ENCODE results near the gene WDR74. TPM values are rescaled to one million over a fixed set of nuclear protein-coding genes. Genes with fewer than 3 reads are reported as not detected.

The WDR74 gene
- total and polyA plus RNA-seq, 9 of the 15 experiments (the other 6 are each of a cell fraction or from before 2014, with no cell fraction given), result 32.7 to 210 (median 114) TPM

DNA sequence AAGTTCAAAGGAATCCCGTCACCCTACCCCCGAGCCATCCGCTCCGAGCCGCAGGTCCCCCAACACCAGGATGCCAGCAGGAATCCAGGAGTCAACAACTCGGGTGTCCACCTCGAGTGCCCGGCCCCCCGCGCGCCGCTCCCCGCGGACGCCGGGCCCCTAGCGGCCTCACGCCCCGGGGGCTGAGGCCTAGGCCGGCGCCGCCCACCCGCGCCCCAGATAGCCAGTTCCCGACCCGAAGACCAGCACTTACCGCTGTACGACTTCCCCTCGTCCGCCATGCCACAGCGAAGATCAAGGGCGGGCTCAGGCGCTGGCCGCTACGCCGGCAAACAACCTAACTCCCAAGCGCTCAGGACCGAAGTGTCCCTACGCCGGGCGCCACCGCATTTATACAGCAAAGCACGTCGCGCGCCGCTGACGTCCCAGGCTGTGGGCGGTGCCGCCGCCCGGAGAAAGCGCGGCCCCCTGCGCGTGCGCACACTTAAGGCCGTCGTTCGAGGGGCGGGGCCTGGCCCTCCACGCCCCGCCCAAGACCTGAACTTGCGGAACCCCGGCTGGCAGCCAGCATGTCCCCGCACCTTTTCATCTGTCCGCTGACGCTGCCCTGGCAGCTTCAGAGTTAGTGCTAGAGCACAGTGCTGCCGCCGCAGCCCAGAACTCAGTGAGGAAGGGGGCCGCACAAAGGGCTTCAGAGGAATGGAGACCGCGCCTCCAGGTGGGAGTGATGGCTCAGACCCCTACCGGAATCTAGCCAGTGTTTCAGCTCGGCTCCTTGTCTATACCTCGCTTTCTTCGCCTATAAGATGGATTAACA lies 34.1 kb downstream of the WDR74 start, which contains the start of gene NXF1 (continued):
- TF ChIP-seq NCOA2 (IDR thresholded peaks at IDR 0.05; ENCODE audit: partially characterized antibody in 2 of 2), result no peak
- no peak for TF ChIP-seq ZNF121 (CRISPR knock-in tag; conservative IDR thresholded peaks at IDR 0.05)
- no peak for TF ChIP-seq HNRNPH1 (optimal IDR thresholded peaks at IDR 0.05; ENCODE audit: low read depth, low read length)
- TF ChIP-seq MEIS2 (IDR thresholded peaks at IDR 0.05; ENCODE audit: partially characterized antibody), result peak; percentile 87
- TF ChIP-seq SMARCA5 (IDR thresholded peaks at IDR 0.05), result no peak
- TF ChIP-seq POLR2B (IDR thresholded peaks at IDR 0.05; ENCODE audit: low read depth, partially characterized antibody), result peak; percentile 99
- TF ChIP-seq RNF2 (IDR thresholded peaks at IDR 0.05), result peak; percentile 90
- TF ChIP-seq ADNP (tag; IDR thresholded peaks at IDR 0.05), result no peak
- 0 out of 2 replicates have a peak, but pooled peaks have one; percentile 96 for TF ChIP-seq RBM14 (IDR thresholded peaks at IDR 0.05; ENCODE audit: borderline replicate concordance, insufficient read depth, low read depth, low read length)
- TF ChIP-seq MAFK (IDR thresholded peaks at IDR 0.05; ENCODE audit: low read length), result no peak
- no peak for TF ChIP-seq U2AF2 (optimal IDR thresholded peaks at IDR 0.05; ENCODE audit: low read depth, low read length)
- 0 out of 2 replicates have a peak, but pooled peaks have one; percentile 16 for TF ChIP-seq FOSL1 (tag; conservative IDR thresholded peaks at IDR 0.05)
- 0 out of 2 replicates have a peak, but pooled peaks have one; percentile 32 for TF ChIP-seq ZFP1 (CRISPR knock-in tag; IDR thresholded peaks at IDR 0.05)
- TF ChIP-seq, protein P1, sequence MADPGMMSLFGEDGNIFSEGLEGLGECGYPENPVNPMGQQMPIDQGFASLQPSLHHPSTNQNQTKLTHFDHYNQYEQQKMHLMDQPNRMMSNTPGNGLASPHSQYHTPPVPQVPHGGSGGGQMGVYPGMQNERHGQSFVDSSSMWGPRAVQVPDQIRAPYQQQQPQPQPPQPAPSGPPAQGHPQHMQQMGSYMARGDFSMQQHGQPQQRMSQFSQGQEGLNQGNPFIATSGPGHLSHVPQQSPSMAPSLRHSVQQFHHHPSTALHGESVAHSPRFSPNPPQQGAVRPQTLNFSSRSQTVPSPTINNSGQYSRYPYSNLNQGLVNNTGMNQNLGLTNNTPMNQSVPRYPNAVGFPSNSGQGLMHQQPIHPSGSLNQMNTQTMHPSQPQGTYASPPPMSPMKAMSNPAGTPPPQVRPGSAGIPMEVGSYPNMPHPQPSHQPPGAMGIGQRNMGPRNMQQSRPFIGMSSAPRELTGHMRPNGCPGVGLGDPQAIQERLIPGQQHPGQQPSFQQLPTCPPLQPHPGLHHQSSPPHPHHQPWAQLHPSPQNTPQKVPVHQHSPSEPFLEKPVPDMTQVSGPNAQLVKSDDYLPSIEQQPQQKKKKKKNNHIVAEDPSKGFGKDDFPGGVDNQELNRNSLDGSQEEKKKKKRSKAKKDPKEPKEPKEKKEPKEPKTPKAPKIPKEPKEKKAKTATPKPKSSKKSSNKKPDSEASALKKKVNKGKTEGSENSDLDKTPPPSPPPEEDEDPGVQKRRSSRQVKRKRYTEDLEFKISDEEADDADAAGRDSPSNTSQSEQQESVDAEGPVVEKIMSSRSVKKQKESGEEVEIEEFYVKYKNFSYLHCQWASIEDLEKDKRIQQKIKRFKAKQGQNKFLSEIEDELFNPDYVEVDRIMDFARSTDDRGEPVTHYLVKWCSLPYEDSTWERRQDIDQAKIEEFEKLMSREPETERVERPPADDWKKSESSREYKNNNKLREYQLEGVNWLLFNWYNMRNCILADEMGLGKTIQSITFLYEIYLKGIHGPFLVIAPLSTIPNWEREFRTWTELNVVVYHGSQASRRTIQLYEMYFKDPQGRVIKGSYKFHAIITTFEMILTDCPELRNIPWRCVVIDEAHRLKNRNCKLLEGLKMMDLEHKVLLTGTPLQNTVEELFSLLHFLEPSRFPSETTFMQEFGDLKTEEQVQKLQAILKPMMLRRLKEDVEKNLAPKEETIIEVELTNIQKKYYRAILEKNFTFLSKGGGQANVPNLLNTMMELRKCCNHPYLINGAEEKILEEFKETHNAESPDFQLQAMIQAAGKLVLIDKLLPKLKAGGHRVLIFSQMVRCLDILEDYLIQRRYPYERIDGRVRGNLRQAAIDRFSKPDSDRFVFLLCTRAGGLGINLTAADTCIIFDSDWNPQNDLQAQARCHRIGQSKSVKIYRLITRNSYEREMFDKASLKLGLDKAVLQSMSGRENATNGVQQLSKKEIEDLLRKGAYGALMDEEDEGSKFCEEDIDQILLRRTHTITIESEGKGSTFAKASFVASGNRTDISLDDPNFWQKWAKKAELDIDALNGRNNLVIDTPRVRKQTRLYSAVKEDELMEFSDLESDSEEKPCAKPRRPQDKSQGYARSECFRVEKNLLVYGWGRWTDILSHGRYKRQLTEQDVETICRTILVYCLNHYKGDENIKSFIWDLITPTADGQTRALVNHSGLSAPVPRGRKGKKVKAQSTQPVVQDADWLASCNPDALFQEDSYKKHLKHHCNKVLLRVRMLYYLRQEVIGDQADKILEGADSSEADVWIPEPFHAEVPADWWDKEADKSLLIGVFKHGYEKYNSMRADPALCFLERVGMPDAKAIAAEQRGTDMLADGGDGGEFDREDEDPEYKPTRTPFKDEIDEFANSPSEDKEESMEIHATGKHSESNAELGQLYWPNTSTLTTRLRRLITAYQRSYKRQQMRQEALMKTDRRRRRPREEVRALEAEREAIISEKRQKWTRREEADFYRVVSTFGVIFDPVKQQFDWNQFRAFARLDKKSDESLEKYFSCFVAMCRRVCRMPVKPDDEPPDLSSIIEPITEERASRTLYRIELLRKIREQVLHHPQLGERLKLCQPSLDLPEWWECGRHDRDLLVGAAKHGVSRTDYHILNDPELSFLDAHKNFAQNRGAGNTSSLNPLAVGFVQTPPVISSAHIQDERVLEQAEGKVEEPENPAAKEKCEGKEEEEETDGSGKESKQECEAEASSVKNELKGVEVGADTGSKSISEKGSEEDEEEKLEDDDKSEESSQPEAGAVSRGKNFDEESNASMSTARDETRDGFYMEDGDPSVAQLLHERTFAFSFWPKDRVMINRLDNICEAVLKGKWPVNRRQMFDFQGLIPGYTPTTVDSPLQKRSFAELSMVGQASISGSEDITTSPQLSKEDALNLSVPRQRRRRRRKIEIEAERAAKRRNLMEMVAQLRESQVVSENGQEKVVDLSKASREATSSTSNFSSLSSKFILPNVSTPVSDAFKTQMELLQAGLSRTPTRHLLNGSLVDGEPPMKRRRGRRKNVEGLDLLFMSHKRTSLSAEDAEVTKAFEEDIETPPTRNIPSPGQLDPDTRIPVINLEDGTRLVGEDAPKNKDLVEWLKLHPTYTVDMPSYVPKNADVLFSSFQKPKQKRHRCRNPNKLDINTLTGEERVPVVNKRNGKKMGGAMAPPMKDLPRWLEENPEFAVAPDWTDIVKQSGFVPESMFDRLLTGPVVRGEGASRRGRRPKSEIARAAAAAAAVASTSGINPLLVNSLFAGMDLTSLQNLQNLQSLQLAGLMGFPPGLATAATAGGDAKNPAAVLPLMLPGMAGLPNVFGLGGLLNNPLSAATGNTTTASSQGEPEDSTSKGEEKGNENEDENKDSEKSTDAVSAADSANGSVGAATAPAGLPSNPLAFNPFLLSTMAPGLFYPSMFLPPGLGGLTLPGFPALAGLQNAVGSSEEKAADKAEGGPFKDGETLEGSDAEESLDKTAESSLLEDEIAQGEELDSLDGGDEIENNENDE (IDR thresholded peaks at IDR 0.05; ENCODE audit: low read depth, low read length), result peak; percentile 8
- no peak for TF ChIP-seq TFAM (CRISPR knock-in tag; conservative IDR thresholded peaks at IDR 0.05)
- no peak for TF ChIP-seq ZZZ3 (IDR thresholded peaks at IDR 0.05)

All from K562 (cell line).